Loucy (cell line): ENCODE measurements around the gene PIK3C3.
A peak's percentile ranks its signal among the peaks of the same experiment; 100 is the strongest.

Experiments
- H2AFZ ChIP-seq: fragments of 200-600 bp; sonication (generic); 2 replicates; pipeline ENCODE4 v1.6.0; 2016; ENCODE audit warnings: antibody characterized with exemption, mild to moderate bottlenecking, low read length, moderate library complexity
- H3F3A ChIP-seq: fragments of 200-600 bp; 2 replicates; pipeline ENCODE4 v1.6.0; 2016; ENCODE audit warnings: antibody characterized with exemption, low read depth, mild to moderate bottlenecking
- H3K27me3 ChIP-seq: fragments of 200-600 bp; sonication (generic); 2 replicates; pipeline ENCODE4 v1.6.1; 2014; ENCODE audit warnings: low read length, mild to moderate bottlenecking; ENCODE audit not compliant: insufficient read depth, poor library complexity, severe bottlenecking
- H3K36me3 ChIP-seq: fragments of 200-600 bp; sonication (generic); 2 replicates; pipeline ENCODE4 v1.6.1; 2016; ENCODE audit warnings: low read length; ENCODE audit not compliant: insufficient read depth
- H3K4me1 ChIP-seq: fragments of 200-600 bp; sonication (generic); 2 replicates; pipeline ENCODE4 v1.5.1; 2014; ENCODE audit warnings: low read length, mild to moderate bottlenecking; ENCODE audit not compliant: insufficient read depth, poor library complexity, severe bottlenecking
- H3K4me2 ChIP-seq: fragments of 200-600 bp; sonication (generic); 2 replicates; pipeline ENCODE4 v1.6.0; 2014; ENCODE audit warnings: antibody characterized with exemption, low read length, low read depth, mild to moderate bottlenecking; ENCODE audit not compliant: poor library complexity, severe bottlenecking
- H3K4me3 ChIP-seq: fragments of 200-600 bp; sonication (generic); 2 replicates; pipeline ENCODE4 v1.5.1; 2014; ENCODE audit warnings: low read length, mild to moderate bottlenecking, mixed read lengths; ENCODE audit not compliant: poor library complexity, severe bottlenecking
- H3K79me2 ChIP-seq: fragments of 200-600 bp; sonication (generic); 2 replicates; pipeline ENCODE4 v1.6.1; 2014; ENCODE audit warnings: low read length; ENCODE audit not compliant: insufficient read depth
- H3K9ac ChIP-seq: fragments of 200-600 bp; sonication (generic); 2 replicates; pipeline ENCODE4 v1.6.0; 2014; ENCODE audit warnings: mild to moderate bottlenecking, low read depth, low read length, moderate library complexity; ENCODE audit not compliant: poor library complexity, severe bottlenecking
- H3K9me2 ChIP-seq: fragments of 200-600 bp; sonication (generic); replicated peaks from 2 replicates; pipeline ENCODE4 v1.6.1; 2016; ENCODE audit warnings: low read depth, low read length, mixed read lengths
- H3K9me3 ChIP-seq: fragments of 200-600 bp; sonication (generic); 2 replicates; pipeline ENCODE4 v1.6.1; 2014; ENCODE audit warnings: mild to moderate bottlenecking, antibody characterized with exemption, low read length, low read depth; ENCODE audit not compliant: insufficient read depth
- H4K20me1 ChIP-seq: fragments of 200-600 bp; sonication (generic); 2 replicates; pipeline ENCODE4 v1.6.0; 2014; ENCODE audit warnings: antibody characterized with exemption, low read length, mild to moderate bottlenecking; ENCODE audit not compliant: insufficient read depth, poor library complexity, severe bottlenecking
- CTCF ChIP-seq: fragments of 200-600 bp; sonication (generic); conservative IDR thresholded peaks from 2 replicates; pipeline ENCODE4 v1.5.1; 2014; ENCODE audit warnings: mild to moderate bottlenecking, antibody characterized with exemption, low read length
- EZH2phosphoT487 ChIP-seq: fragments of 200-600 bp; IDR thresholded peaks from 2 replicates; pipeline ENCODE4 v1.6.1; 2018; ENCODE audit warnings: antibody characterized with exemption, mild to moderate bottlenecking, moderate library complexity, borderline replicate concordance

The PIK3C3 gene

GRCh38 chr18:41992703-41993102 is 37.7 kb downstream of the PIK3C3 start:
- H3K4me3 ChIP-seq: peak overlapping the region; percentile 21
- H3K9me2 ChIP-seq: no peaks in the 10 kb centered on the region
- H3F3A ChIP-seq: peaks cover 5% of the 10 kb centered on the region; the same call in 1 of the 2 replicates
- no peaks in the 10 kb centered on the region for H3K27me3 ChIP-seq
- H3K4me2 ChIP-seq: peak overlapping the region; percentile 49
- peaks cover 66% of the 10 kb centered on the region for H3K4me1 ChIP-seq
- TF ChIP-seq CTCF (no peak), EZH2phosphoT487 (no peak)
- H2AFZ ChIP-seq: no peak overlapping the region
- H3K9ac ChIP-seq: peak overlapping the region; percentile 49
- H4K20me1 ChIP-seq: no peaks in the 10 kb centered on the region
- H3K9me3 ChIP-seq: no peaks in the 10 kb centered on the region
- H3K79me2 ChIP-seq: peaks cover 13% of the 10 kb centered on the region
- H3K36me3 ChIP-seq: peaks cover 49% of the 10 kb centered on the region

- H4K20me1 ChIP-seq: no peaks in the 10 kb centered on the region
- H3K9ac ChIP-seq: peak overlapping the region; percentile 49
- peaks cover 5% of the 10 kb centered on the region; the same call in 1 of the 2 replicates for H3F3A ChIP-seq
- no peaks in the 10 kb centered on the region for H3K27me3 ChIP-seq
- H3K36me3 ChIP-seq: peaks cover 50% of the 10 kb centered on the region
- peaks cover 71% of the 10 kb centered on the region for H3K4me1 ChIP-seq
- peaks cover 13% of the 10 kb centered on the region for H3K79me2 ChIP-seq
- H3K9me2 ChIP-seq: no peaks in the 10 kb centered on the region
- H2AFZ ChIP-seq: no peak overlapping the region
- TF ChIP-seq EZH2phosphoT487 (no peak), CTCF (no peak)
- H3K4me3 ChIP-seq: no peak overlapping the region
- H3K4me2 ChIP-seq: peak overlapping the region; percentile 49
- no peaks in the 10 kb centered on the region for H3K9me3 ChIP-seq
Measured at GRCh38 chr18:41993151-41993550, 38.1 kb downstream of the PIK3C3 start.

- no peaks in the 10 kb centered on the region for H3K27me3 ChIP-seq
- H3K9me2 ChIP-seq: no peaks in the 10 kb centered on the region
- no peaks in the 10 kb centered on the region; the same call in 1 of the 2 replicates for H3K9me3 ChIP-seq
- peaks cover 13% of the 10 kb centered on the region for H3F3A ChIP-seq
- peaks cover 16% of the 10 kb centered on the region for H3K79me2 ChIP-seq
- no peak for TF ChIP-seq CTCF
- TF ChIP-seq EZH2phosphoT487: no peak
- H3K36me3 ChIP-seq: peaks cover 46% of the 10 kb centered on the region
- peaks cover 89% of the 10 kb centered on the region for H3K4me1 ChIP-seq
- H3K4me3 ChIP-seq: no peak overlapping the region
- no peaks in the 10 kb centered on the region for H4K20me1 ChIP-seq
- H2AFZ ChIP-seq: no peak overlapping the region
- peak overlapping the region; percentile 22 for H3K9ac ChIP-seq
- H3K4me2 ChIP-seq: peak overlapping the region; percentile 70
Measured at GRCh38 chr18:41996020-41996419, 41.0 kb downstream of the PIK3C3 start.
